Kidney epithelial cell (primary cell): ENCODE data around the gene C1QTNF8. TPM values are rescaled to one million over a fixed set of nuclear protein-coding genes. Genes with fewer than 3 reads are reported as not detected.

ENCODE experiments used
- DNase-seq: peaks from one replicate; pipeline ENCODE4 v3.0.0-alpha.2; 2010; ENCODE audit warnings: low read depth
- H3K27me3 ChIP-seq: 2 replicates; pipeline ENCODE4 v1.6.0; 2011; ENCODE audit warnings: low read length; ENCODE audit not compliant: control insufficient read depth, insufficient read depth
- H3K36me3 ChIP-seq: 2 replicates; pipeline ENCODE4 v1.5.1; 2011; ENCODE audit warnings: low read length; ENCODE audit not compliant: control insufficient read depth, insufficient read depth
- H3K4me3 ChIP-seq: 2 replicates; pipeline ENCODE4 v1.5.1; 2011; ENCODE audit warnings: low read depth, mild to moderate bottlenecking, control low read depth, low read length
- total RNA-seq: library from RNA; depleted of rRNA; stranded (reverse); fragments of >200 nt; gene quantifications from 2 replicates; pipeline ENCODE4 v1.2.3, GENCODE V29; 2015
- TF ChIP-seq, protein P1 (sequence below): IDR thresholded peaks from 2 replicates; pipeline ENCODE4 v1.5.1; 2011; ENCODE audit warnings: mild to moderate bottlenecking, moderate library complexity, low read length, control low read depth, inconsistent platforms; ENCODE audit not compliant: insufficient read depth, poor library complexity, severe bottlenecking

C1QTNF8 gene
- total RNA-seq, 1 donor from 2014 or later: not detected

- Histone ChIP-seq H3K36me3 (no peaks in the 10 kb centered on the region), H3K27me3 (peaks cover 53% of the 10 kb centered on the region), H3K4me3 (no peak overlapping the region)
- TF ChIP-seq, protein P1, sequence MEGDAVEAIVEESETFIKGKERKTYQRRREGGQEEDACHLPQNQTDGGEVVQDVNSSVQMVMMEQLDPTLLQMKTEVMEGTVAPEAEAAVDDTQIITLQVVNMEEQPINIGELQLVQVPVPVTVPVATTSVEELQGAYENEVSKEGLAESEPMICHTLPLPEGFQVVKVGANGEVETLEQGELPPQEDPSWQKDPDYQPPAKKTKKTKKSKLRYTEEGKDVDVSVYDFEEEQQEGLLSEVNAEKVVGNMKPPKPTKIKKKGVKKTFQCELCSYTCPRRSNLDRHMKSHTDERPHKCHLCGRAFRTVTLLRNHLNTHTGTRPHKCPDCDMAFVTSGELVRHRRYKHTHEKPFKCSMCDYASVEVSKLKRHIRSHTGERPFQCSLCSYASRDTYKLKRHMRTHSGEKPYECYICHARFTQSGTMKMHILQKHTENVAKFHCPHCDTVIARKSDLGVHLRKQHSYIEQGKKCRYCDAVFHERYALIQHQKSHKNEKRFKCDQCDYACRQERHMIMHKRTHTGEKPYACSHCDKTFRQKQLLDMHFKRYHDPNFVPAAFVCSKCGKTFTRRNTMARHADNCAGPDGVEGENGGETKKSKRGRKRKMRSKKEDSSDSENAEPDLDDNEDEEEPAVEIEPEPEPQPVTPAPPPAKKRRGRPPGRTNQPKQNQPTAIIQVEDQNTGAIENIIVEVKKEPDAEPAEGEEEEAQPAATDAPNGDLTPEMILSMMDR: no peak
- no peak for DNase-seq
Measured at GRCh38 chr16:1049113-1049975, 46.7 kb downstream of the C1QTNF8 start.

- H3K27me3 ChIP-seq: peaks cover 60% of the 10 kb centered on the region
- DNase-seq: no peak
- no peak overlapping the region for H3K4me3 ChIP-seq
- no peaks in the 10 kb centered on the region for H3K36me3 ChIP-seq
- TF ChIP-seq, protein P1: no peak
Measured at GRCh38 chr16:1048442-1049112, 47.5 kb downstream of the C1QTNF8 start.

DNA sequence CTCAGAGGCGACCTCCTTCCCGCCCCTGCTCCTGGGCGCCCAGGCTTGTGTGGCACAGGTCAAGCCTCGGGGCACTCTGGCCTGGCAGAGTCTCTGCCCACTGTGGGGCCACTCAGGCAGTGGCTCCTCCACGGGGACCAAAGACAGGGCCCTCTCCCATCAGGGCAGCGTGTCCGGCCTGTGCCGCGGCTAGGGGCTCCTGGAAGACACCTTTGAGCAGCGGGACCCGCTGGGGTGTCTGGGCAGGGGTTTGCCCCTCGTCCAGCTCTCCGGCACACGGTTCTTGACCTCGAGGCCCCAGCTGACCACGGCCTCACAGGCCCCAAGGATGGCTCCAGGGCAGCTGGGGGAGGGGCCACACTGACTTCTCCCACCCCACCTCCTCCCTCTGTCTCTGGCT lies 48.2 kb downstream of the C1QTNF8 start:
- H3K4me3 ChIP-seq: no peak overlapping the region
- H3K36me3 ChIP-seq: no peaks in the 10 kb centered on the region
- peaks cover 60% of the 10 kb centered on the region for H3K27me3 ChIP-seq
- TF ChIP-seq, protein P1: no peak
- no peak for DNase-seq

DNA sequence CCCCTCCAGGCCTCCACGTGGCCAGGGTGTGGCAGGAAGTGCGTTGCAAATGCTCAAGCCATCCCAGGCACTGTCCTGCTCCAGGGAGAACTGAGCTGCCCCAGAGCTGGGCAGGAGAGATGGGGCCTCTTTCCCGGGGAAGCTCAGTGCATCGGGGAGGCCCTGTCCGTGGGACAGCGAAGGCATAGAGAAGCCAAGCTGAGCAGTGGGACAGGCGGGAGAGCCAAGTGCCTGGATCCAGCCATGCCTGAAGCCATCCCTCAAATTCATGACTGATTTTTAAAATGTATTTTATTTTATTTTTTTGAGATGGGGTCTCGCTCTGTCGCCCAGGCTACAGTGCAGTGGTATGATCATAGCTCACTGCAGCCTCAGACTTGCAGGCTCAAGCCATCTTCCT lies 48.9 kb downstream of the C1QTNF8 start:
- Histone ChIP-seq H3K4me3 (no peak overlapping the region), H3K27me3 (peaks cover 61% of the 10 kb centered on the region), H3K36me3 (no peaks in the 10 kb centered on the region)
- DNase-seq: no peak
- TF ChIP-seq, protein P1: no peak

DNA sequence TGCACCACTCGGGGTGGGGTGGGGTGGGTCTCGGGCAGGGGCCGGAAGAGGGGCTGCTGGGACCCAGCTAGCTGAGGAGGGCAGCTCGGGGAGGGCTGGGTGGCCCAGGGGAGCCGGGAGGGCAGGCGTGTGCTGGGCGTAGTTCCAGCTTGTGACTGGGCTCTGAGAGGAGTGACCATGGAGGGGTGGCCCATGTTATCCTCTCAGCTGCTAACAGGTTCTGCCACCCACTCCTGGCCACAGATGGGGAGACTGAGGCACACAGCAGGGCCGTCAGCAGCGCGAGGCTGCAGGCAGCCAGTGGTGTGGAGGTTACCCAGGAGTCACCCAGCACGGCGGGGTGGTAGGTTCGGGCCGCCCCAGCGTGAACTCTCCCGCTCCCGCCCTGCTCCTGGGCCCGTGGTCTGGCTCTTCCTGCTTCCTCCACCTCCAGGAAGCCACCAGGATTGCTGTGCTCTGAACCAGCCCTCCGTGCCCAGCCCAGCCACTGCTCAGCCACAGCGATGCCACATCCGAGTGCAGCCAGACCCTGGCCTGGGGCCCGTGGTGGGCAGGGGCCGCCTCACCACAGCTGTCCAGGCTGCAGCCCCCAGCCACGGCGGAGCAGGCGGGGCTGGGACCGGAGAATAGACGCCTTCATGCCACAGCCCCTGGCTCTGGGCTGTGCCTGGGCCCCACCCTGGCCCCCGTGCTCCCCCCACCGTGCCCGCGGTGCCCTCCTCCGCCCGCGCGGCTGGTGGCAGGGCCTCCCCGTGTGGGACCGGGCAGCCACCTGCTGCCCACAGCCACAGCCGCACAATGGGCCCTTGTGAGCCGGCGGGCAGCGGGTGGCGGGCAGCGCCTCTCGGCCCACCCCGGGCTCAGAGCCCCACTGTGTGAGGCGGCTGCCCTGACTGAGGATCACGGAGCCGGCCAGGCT lies 49.8 kb downstream of the C1QTNF8 start:
- TF ChIP-seq, protein P1: no peak
- no peaks in the 10 kb centered on the region for H3K36me3 ChIP-seq
- no peak for DNase-seq
- peaks cover 61% of the 10 kb centered on the region for H3K27me3 ChIP-seq
- no peak overlapping the region for H3K4me3 ChIP-seq
